Hepatocyte (in vitro differentiated cells): ENCODE data around the gene NFU1. TPM values are rescaled to one million over a fixed set of nuclear protein-coding genes. Genes with fewer than 3 reads are reported as not detected.

Experiments used
- DNase-seq: peaks from one replicate; pipeline ENCODE4 v3.0.0-alpha.2; 2016; ENCODE audit warnings: low spot score
- H2AFZ ChIP-seq: fragments of 200-600 bp; sonication (generic); 2 replicates; pipeline ENCODE4 v1.6.0; 2016; ENCODE audit warnings: antibody characterized with exemption, mild to moderate bottlenecking
- H3K27ac ChIP-seq: fragments of 200-600 bp; sonication (generic); 2 replicates; pipeline ENCODE4 v1.5.1; 2016; ENCODE audit warnings: mild to moderate bottlenecking
- H3K27me3 ChIP-seq: fragments of 200-600 bp; sonication (generic); 2 replicates; pipeline ENCODE4 v1.6.1; 2016
- H3K36me3 ChIP-seq: fragments of 200-600 bp; sonication (generic); replicated peaks from 2 replicates; pipeline ENCODE4 v1.5.1; 2016; ENCODE audit warnings: low read depth; ENCODE audit not compliant: insufficient read depth
- H3K4me1 ChIP-seq: fragments of 200-600 bp; sonication (generic); 2 replicates; pipeline ENCODE4 v1.5.1; 2016; ENCODE audit warnings: mild to moderate bottlenecking, moderate library complexity; ENCODE audit not compliant: insufficient read depth
- H3K4me2 ChIP-seq: fragments of 200-600 bp; sonication (generic); 2 replicates; pipeline ENCODE4 v1.6.0; 2016
- H3K4me3 ChIP-seq: fragments of 200-600 bp; sonication (generic); 2 replicates; pipeline ENCODE4 v1.5.1; 2016; ENCODE audit warnings: mild to moderate bottlenecking
- H3K79me2 ChIP-seq: fragments of 200-600 bp; sonication (generic); 2 replicates; pipeline ENCODE4 v1.6.0; 2017; ENCODE audit warnings: mild to moderate bottlenecking
- H3K9me2 ChIP-seq: fragments of 200-600 bp; sonication (generic); replicated peaks from 2 replicates; pipeline ENCODE4 v1.6.0; 2017; ENCODE audit warnings: mild to moderate bottlenecking; ENCODE audit not compliant: insufficient read depth
- H3K9me3 ChIP-seq: fragments of 200-600 bp; sonication (generic); 2 replicates; pipeline ENCODE4 v1.5.1; 2016; ENCODE audit warnings: low read depth, mild to moderate bottlenecking
- H4K20me1 ChIP-seq: fragments of 200-600 bp; sonication (generic); 2 replicates; pipeline ENCODE4 v1.6.0; 2016; ENCODE audit warnings: mild to moderate bottlenecking; ENCODE audit not compliant: insufficient read depth, poor library complexity, severe bottlenecking
- CTCF ChIP-seq: fragments of 200-600 bp; sonication (generic); IDR thresholded peaks from 2 replicates; pipeline ENCODE4 v1.5.1; 2016; ENCODE audit warnings: antibody characterized with exemption, mild to moderate bottlenecking; ENCODE audit not compliant: poor library complexity
- EZH2 ChIP-seq: fragments of 200-600 bp; sonication (generic); IDR thresholded peaks from 2 replicates; pipeline ENCODE4 v1.6.1; 2016; ENCODE audit warnings: antibody characterized with exemption, mild to moderate bottlenecking, borderline replicate concordance
- EZH2phosphoT487 ChIP-seq: fragments of 200-600 bp; sonication (generic); IDR thresholded peaks from one replicate; pipeline ENCODE4 v1.6.1; 2018; ENCODE audit warnings: antibody characterized with exemption, mild to moderate bottlenecking, low read depth, moderate library complexity; ENCODE audit not compliant: unreplicated experiment, severe bottlenecking
- WGBS: methylation state at CpG from one replicate; pipeline ENCODE4 v1.1.6; 2016; ENCODE audit warnings: low lambda C conversion rate; ENCODE audit errors: missing lambda C conversion rate; 5-methylcytosine and 5-hydroxymethylcytosine counted together
- polyA plus RNA-seq: library from polyadenylated mRNA; unstranded; fragments of >200 nt; fragmentation: Nextera tagmentation; extraction: Ambion mirVana; gene quantifications from 2 replicates; pipeline ENCODE4 v1.2.1, GENCODE V29; 2016
- total RNA-seq: library from RNA; depleted of rRNA; stranded (reverse); fragments of >200 nt; gene quantifications from 2 replicates; pipeline ENCODE4 v1.2.3, GENCODE V29; 2014

The NFU1 gene
- total and polyA plus RNA-seq, 2 experiments from 2014 or later: 50.6 to 79.1 TPM

- no peak overlapping the region for H3K27ac ChIP-seq
- DNase-seq: no peak
- no peak overlapping the region for H3K4me2 ChIP-seq
- peaks cover 6% of the 10 kb centered on the region for H3K36me3 ChIP-seq
- H3K4me1 ChIP-seq: no peaks in the 10 kb centered on the region
- H3K27me3 ChIP-seq: no peaks in the 10 kb centered on the region
- TF ChIP-seq EZH2: no peak
- TF ChIP-seq EZH2phosphoT487: no peak
- TF ChIP-seq CTCF: no peak
- H3K9me2 ChIP-seq: no peaks in the 10 kb centered on the region
- no peak overlapping the region for H3K4me3 ChIP-seq
- peaks cover 37% of the 10 kb centered on the region for H4K20me1 ChIP-seq
- H2AFZ ChIP-seq: no peak overlapping the region
- no peaks in the 10 kb centered on the region for H3K9me3 ChIP-seq
- H3K79me2 ChIP-seq: peaks cover 79% of the 10 kb centered on the region
These were observed 64.5 kb downstream of the NFU1 start for GRCh38 chr2:69372767-69373166.

GRCh38 chr2:69369802-69370201, 67.4 kb downstream of the NFU1 start:
- no peak for TF ChIP-seq CTCF
- no peak for TF ChIP-seq EZH2phosphoT487
- TF ChIP-seq EZH2: no peak
- H3K4me1 ChIP-seq: no peaks in the 10 kb centered on the region
- H3K79me2 ChIP-seq: peaks cover 62% of the 10 kb centered on the region
- 94% methylated on average over 1 of the region's 1 CpG for WGBS
- peaks cover 14% of the 10 kb centered on the region for H4K20me1 ChIP-seq
- H3K9me3 ChIP-seq: no peaks in the 10 kb centered on the region
- H3K36me3 ChIP-seq: peaks cover 6% of the 10 kb centered on the region
- no peak for DNase-seq
- H3K4me3 ChIP-seq: no peak overlapping the region
- H3K4me2 ChIP-seq: no peak overlapping the region
- no peaks in the 10 kb centered on the region for H3K27me3 ChIP-seq
- no peaks in the 10 kb centered on the region for H3K9me2 ChIP-seq
- no peak overlapping the region for H3K27ac ChIP-seq
- H2AFZ ChIP-seq: no peak overlapping the region

GRCh38 chr2:69368588-69368987, 68.6 kb downstream of the NFU1 start:
- Histone ChIP-seq H3K27me3 (no peaks in the 10 kb centered on the region), H3K36me3 (peaks cover 6% of the 10 kb centered on the region), H3K79me2 (peaks cover 50% of the 10 kb centered on the region), H4K20me1 (peaks cover 3% of the 10 kb centered on the region), H3K27ac (no peak overlapping the region), H3K9me2 (no peaks in the 10 kb centered on the region), H3K4me1 (no peaks in the 10 kb centered on the region), H3K4me3 (no peak overlapping the region), H2AFZ (no peak overlapping the region), H3K9me3 (no peaks in the 10 kb centered on the region), H3K4me2 (no peak overlapping the region)
- no peak for DNase-seq
- 95% methylated on average over 7 of the region's 7 CpGs for whole genome bisulfite sequencing
- TF ChIP-seq EZH2: no peak
- no peak for TF ChIP-seq EZH2phosphoT487

GRCh38 chr2:69359371-69359770, 77.9 kb downstream of the NFU1 start:
- no peak for DNase-seq
- H3K27ac ChIP-seq: no peak overlapping the region

More at GRCh38 chr2:69359371-69359770, 77.9 kb downstream of the NFU1 start:
- H2AFZ ChIP-seq: no peak overlapping the region
- peaks cover 2% of the 10 kb centered on the region for H3K36me3 ChIP-seq
- no peak overlapping the region for H3K4me2 ChIP-seq
- H3K27me3 ChIP-seq: no peaks in the 10 kb centered on the region
- no peaks in the 10 kb centered on the region for H3K9me3 ChIP-seq
- H3K9me2 ChIP-seq: no peaks in the 10 kb centered on the region
- TF ChIP-seq EZH2phosphoT487 (no peak), EZH2 (no peak), CTCF (no peak)
- H3K79me2 ChIP-seq: peaks cover 29% of the 10 kb centered on the region
- H3K4me3 ChIP-seq: no peak overlapping the region
- no peaks in the 10 kb centered on the region for H4K20me1 ChIP-seq
- no peaks in the 10 kb centered on the region for H3K4me1 ChIP-seq
